AG04449 (cell line): ENCODE data around the gene PDE8B.

Experiments
- CTCF ChIA-PET: fragments of 350-600 bp; formaldehyde crosslinking; extraction: SDS; loops from one replicate; lab custom pipeline; 2021; ENCODE audit warnings: antibody characterized with exemption; lab: Yijun Ruan, JAX
- POLR2A ChIA-PET: fragments of 400-600, 350-600 bp; formaldehyde crosslinking; extraction: SDS; loops from one replicate; lab custom pipeline; 2020; ENCODE audit warnings: antibody characterized with exemption, inconsistent platforms; lab: Yijun Ruan, JAX
- DNase-seq: peaks from one replicate; pipeline ENCODE4 v3.0.0-alpha.2; 2010; ENCODE audit warnings: low read depth, low spot score
- H3K4me3 ChIP-seq: 2 replicates; pipeline ENCODE4 v1.5.1; 2011; ENCODE audit warnings: low read depth, mild to moderate bottlenecking, control low read depth, low read length
- TF ChIP-seq, protein P1 (sequence below): IDR thresholded peaks from one replicate; pipeline ENCODE4 v1.5.1; 2011; ENCODE audit warnings: mild to moderate bottlenecking, moderate library complexity, low read length, control low read depth, inconsistent platforms; ENCODE audit not compliant: insufficient read depth; ENCODE audit errors: missing control alignments

PDE8B gene

GRCh38 chr5:77304388-77304787 is 93.9 kb downstream of the PDE8B start:
- H3K4me3 ChIP-seq, result no peak overlapping the region
- TF ChIP-seq, protein P1, sequence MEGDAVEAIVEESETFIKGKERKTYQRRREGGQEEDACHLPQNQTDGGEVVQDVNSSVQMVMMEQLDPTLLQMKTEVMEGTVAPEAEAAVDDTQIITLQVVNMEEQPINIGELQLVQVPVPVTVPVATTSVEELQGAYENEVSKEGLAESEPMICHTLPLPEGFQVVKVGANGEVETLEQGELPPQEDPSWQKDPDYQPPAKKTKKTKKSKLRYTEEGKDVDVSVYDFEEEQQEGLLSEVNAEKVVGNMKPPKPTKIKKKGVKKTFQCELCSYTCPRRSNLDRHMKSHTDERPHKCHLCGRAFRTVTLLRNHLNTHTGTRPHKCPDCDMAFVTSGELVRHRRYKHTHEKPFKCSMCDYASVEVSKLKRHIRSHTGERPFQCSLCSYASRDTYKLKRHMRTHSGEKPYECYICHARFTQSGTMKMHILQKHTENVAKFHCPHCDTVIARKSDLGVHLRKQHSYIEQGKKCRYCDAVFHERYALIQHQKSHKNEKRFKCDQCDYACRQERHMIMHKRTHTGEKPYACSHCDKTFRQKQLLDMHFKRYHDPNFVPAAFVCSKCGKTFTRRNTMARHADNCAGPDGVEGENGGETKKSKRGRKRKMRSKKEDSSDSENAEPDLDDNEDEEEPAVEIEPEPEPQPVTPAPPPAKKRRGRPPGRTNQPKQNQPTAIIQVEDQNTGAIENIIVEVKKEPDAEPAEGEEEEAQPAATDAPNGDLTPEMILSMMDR, result no peak
- DNase-seq, result no peak
- CTCF ChIA-PET, result no interaction called here
- POLR2A ChIA-PET, result no interaction called here

GRCh38 chr5:77305222-77305846 is 94.9 kb downstream of the PDE8B start:
- DNase-seq, result no peak
- no peak overlapping the region for H3K4me3 ChIP-seq
- ChIA-PET POLR2A (no interaction called here), CTCF (interaction anchor here (1.2 kb wide), 1 partner anchor 9 kb away, joined by 4 read pairs; no protein-coding TSS in a partner anchor)
- TF ChIP-seq, protein P1, result no peak

DNA sequence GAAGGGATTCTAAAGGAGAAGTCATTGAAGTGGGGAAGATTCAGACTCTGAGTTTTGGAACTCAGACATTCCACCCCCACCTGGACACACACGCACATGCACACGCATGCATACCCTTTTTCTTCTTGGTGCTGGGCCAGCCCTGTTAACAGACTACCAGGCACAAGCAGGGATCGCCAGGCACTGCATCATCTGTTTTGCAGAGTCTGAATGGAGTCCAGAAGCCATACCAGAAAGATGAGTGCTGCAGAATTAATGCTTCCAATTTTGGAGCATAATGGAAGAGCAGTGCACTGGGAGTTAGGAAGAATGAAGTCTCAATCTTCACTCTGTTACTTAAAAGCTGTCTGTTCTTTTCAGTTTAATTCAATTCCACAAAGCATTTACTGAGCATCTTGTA is 95.5 kb downstream of the PDE8B start:
- H3K4me3 ChIP-seq, result no peak overlapping the region
- peak; percentile 53 for DNase-seq
- CTCF ChIA-PET, result interaction anchor here (1.2 kb wide), 1 partner anchor 10 kb away, joined by 4 read pairs; no protein-coding TSS in a partner anchor
- POLR2A ChIA-PET, result no interaction called here
- TF ChIP-seq, protein P1, result no peak

DNA sequence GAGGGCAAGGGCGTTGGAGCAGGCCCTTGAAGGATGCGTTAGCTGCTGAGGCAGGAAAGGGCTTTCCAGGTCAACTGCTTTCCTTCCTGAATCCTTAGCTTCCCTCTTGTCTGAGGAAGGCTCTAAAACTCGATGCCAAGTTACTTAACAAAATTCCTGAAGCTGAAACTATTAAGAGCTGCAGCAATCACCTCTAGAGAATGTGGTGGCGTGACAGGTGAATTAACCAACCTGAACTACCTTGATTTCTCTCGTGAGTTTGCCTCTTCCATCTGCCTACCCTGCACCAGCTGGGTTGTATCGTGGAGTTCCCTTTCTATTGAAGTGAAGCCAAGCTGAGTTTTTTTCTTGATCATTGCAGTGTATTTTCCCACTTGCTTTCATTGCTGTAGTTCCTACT is 96.1 kb downstream of the PDE8B start:
- H3K4me3 ChIP-seq, result no peak overlapping the region
- CTCF ChIA-PET, result interaction anchor here (1.3 kb wide), 1 partner anchor 162 kb away, joined by 3 read pairs; no protein-coding TSS in a partner anchor
- no peak for DNase-seq
- TF ChIP-seq, protein P1, result no peak
- POLR2A ChIA-PET, result no interaction called here

DNA sequence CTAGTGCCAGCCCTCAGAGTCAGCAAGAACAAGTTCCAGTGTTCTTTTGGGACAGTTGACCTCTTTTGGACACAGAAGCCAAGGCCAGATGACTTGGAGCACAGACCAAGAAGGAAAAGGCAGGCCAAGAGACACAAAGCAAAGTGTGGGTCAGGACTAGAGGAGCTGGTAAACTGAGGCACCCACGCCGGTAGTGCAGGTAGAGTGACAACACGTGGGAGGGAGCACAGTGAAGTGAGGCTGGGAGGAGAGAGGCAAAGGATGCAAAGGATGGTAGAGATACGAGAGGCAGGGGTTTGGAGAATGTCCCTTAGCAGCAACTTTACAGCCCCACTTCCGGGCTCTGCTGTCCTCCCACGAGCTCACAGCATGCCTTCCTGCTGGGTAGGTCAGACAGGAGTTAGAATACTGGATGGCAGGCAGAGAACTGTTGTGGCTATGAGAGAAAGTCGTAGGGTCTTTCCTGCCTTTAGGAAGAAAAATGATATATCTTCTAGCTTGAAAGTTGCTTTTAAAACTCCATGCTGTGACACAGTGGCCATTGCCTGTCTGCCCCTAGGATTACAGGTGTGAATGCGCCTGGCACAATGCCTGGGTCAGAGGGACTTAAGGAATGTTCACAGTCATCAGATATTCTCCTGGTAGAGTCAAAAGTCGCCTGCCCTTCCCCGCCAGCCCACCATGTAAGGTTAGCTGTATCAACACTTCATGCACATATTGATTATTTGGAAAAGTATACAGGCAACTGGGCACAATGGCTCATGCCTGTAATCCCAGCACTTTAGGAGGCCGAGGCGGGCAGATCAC is 97.9 kb downstream of the PDE8B start:
- no peak overlapping the region for H3K4me3 ChIP-seq
- TF ChIP-seq, protein P1, result no peak
- no peak for DNase-seq
- POLR2A ChIA-PET, result no interaction called here
- CTCF ChIA-PET, result no interaction called here

DNA sequence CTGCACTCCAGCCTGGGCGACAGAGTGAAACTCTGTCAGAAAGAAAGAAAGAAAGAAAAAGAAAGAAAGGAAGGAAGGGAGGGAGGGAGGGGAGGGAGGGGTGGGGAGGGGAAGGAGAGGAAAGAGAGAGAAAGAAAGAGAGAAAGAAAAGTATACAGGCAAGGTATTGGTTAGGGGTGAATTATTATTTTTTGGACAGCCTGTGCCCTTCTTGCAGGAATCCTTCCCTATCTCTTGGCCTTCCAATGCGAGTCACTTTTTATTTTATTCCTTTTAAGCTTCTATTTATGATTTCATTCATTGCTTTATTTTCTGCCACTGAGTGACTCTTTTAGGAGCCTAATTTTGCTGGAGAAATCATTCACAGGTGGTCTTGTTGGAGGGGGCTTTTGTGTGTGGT is 98.7 kb downstream of the PDE8B start:
- CTCF ChIA-PET, result interaction anchor here (0.7 kb wide), 1 partner anchor 13 kb away, joined by 3 read pairs; no protein-coding TSS in a partner anchor

More for the DNA sequence above, 98.7 kb downstream of the PDE8B start:
- DNase-seq, result no peak
- TF ChIP-seq, protein P1, result no peak
- POLR2A ChIA-PET, result no interaction called here
- no peak overlapping the region for H3K4me3 ChIP-seq
